Measurements from ENCODE around the gene YAP1. TPM values are rescaled to one million over a fixed set of nuclear protein-coding genes. Genes with fewer than 3 reads are reported as not detected.
A peak's percentile ranks its signal among the peaks of the same experiment; 100 is the strongest.
"Not testable (repeated sequence)": the region's sequence is repeated elsewhere in the genome, so short reads cannot be mapped to it uniquely, and the experiment has no call there.

The YAP1 gene
- polyA plus RNA-seq, 1 donor, result 74.3 TPM

- Histone ChIP-seq H3K4me3 (ENCODE audit: low read length) (no peak overlapping the region), H3K36me3 (ENCODE audit: control insufficient read depth, insufficient read depth, low read length) (no peaks in the 10 kb centered on the region), H3K4me1 (ENCODE audit: control insufficient read depth, insufficient read depth, low read length) (peaks cover 15% of the 10 kb centered on the region), H3K9me3 (ENCODE audit: control insufficient read depth, low read depth, low read length) (no peaks in the 10 kb centered on the region), H3K27me3 (ENCODE audit: control insufficient read depth, insufficient read depth, low read length) (no peaks in the 10 kb centered on the region), H3K27ac (ENCODE audit: low read length) (peak overlapping the region; percentile 55)
- WGBS (ENCODE audit: insufficient coverage, low lambda C conversion rate), result no CpG with 5 or more reads among the region's 5 CpGs
- DNase-seq, result no peak
These were observed 143.8 kb downstream of the YAP1 start for GRCh38 chr11:102254047-102254446.

- Histone ChIP-seq H3K4me1 (ENCODE audit: control insufficient read depth, insufficient read depth, low read length) (peaks cover 15% of the 10 kb centered on the region), H3K4me3 (ENCODE audit: low read length) (no peak overlapping the region), H3K27ac (ENCODE audit: low read length) (no peak overlapping the region), H3K36me3 (ENCODE audit: control insufficient read depth, insufficient read depth, low read length) (no peaks in the 10 kb centered on the region), H3K9me3 (ENCODE audit: control insufficient read depth, low read depth, low read length) (no peaks in the 10 kb centered on the region), H3K27me3 (ENCODE audit: control insufficient read depth, insufficient read depth, low read length) (no peaks in the 10 kb centered on the region)
- WGBS (ENCODE audit: insufficient coverage, low lambda C conversion rate), result 83% methylated on average over 2 of the region's 4 CpGs
- no peak for DNase-seq
These were observed 146.0 kb downstream of the YAP1 start for GRCh38 chr11:102256251-102256650.

GRCh38 chr11:102260241-102260640, 150.0 kb downstream of the YAP1 start:
- Histone ChIP-seq H3K9me3 (ENCODE audit: control insufficient read depth, low read depth, low read length) (no peaks in the 10 kb centered on the region), H3K4me1 (ENCODE audit: control insufficient read depth, insufficient read depth, low read length) (no peaks in the 10 kb centered on the region), H3K27me3 (ENCODE audit: control insufficient read depth, insufficient read depth, low read length) (no peaks in the 10 kb centered on the region), H3K36me3 (ENCODE audit: control insufficient read depth, insufficient read depth, low read length) (no peaks in the 10 kb centered on the region), H3K27ac (ENCODE audit: low read length) (no peak overlapping the region), H3K4me3 (ENCODE audit: low read length) (no peak overlapping the region)
- WGBS (ENCODE audit: insufficient coverage, low lambda C conversion rate), result 80% methylated on average over 1 of the region's 2 CpGs
- DNase-seq, result no peak

GRCh38 chr11:102263379-102264003, 153.2 kb downstream of the YAP1 start:
- no peaks in the 10 kb centered on the region for H3K27me3 ChIP-seq (ENCODE audit: control insufficient read depth, insufficient read depth, low read length)
- no peak for DNase-seq
- H3K36me3 ChIP-seq (ENCODE audit: control insufficient read depth, insufficient read depth, low read length), result no peaks in the 10 kb centered on the region
- H3K9me3 ChIP-seq (ENCODE audit: control insufficient read depth, low read depth, low read length), result no peaks in the 10 kb centered on the region
- no peak overlapping the region for H3K4me3 ChIP-seq (ENCODE audit: low read length)
- peaks cover 14% of the 10 kb centered on the region for H3K4me1 ChIP-seq (ENCODE audit: control insufficient read depth, insufficient read depth, low read length)
- H3K27ac ChIP-seq (ENCODE audit: low read length), result no peak overlapping the region
- WGBS (ENCODE audit: insufficient coverage, low lambda C conversion rate), result no CpG with 5 or more reads among the region's 3 CpGs

GRCh38 chr11:102264704-102265103, 154.5 kb downstream of the YAP1 start:
- not testable (repeated sequence) for H3K9me3 ChIP-seq (ENCODE audit: control insufficient read depth, low read depth, low read length); H3K27me3 ChIP-seq (ENCODE audit: control insufficient read depth, insufficient read depth, low read length); H3K4me3 ChIP-seq (ENCODE audit: low read length); DNase-seq; H3K27ac ChIP-seq (ENCODE audit: low read length); H3K36me3 ChIP-seq (ENCODE audit: control insufficient read depth, insufficient read depth, low read length)
- 80% methylated on average over 1 of the region's 5 CpGs for WGBS (ENCODE audit: insufficient coverage, low lambda C conversion rate)
- peaks cover 22% of the 10 kb centered on the region for H3K4me1 ChIP-seq (ENCODE audit: control insufficient read depth, insufficient read depth, low read length)

- no peaks in the 10 kb centered on the region for H3K36me3 ChIP-seq (ENCODE audit: control insufficient read depth, insufficient read depth, low read length)
These were observed 155.9 kb downstream of the YAP1 start for GRCh38 chr11:102266099-102266498.

GRCh38 chr11:102267609-102268008, 157.4 kb downstream of the YAP1 start:
- 50% methylated on average over 2 of the region's 5 CpGs for WGBS (ENCODE audit: insufficient coverage, low lambda C conversion rate)
- no peaks in the 10 kb centered on the region for H3K36me3 ChIP-seq (ENCODE audit: control insufficient read depth, insufficient read depth, low read length)
- peak overlapping the region; percentile 36 for H3K27ac ChIP-seq (ENCODE audit: low read length)
- DNase-seq, result peak in 1 of 2 donors; percentile 61
- H3K27me3 ChIP-seq (ENCODE audit: control insufficient read depth, insufficient read depth, low read length), result no peaks in the 10 kb centered on the region
- H3K4me3 ChIP-seq (ENCODE audit: low read length), result no peak overlapping the region
- H3K4me1 ChIP-seq (ENCODE audit: control insufficient read depth, insufficient read depth, low read length), result peaks cover 31% of the 10 kb centered on the region
- no peaks in the 10 kb centered on the region for H3K9me3 ChIP-seq (ENCODE audit: control insufficient read depth, low read depth, low read length)

More at GRCh38 chr11:102266099-102266498, 155.9 kb downstream of the YAP1 start:
- H3K9me3 ChIP-seq (ENCODE audit: control insufficient read depth, low read depth, low read length), result no peaks in the 10 kb centered on the region
- H3K27ac ChIP-seq (ENCODE audit: low read length), result no peak overlapping the region
- WGBS (ENCODE audit: insufficient coverage, low lambda C conversion rate), result 83% methylated on average over 1 of the region's 1 CpG
- H3K4me3 ChIP-seq (ENCODE audit: low read length), result no peak overlapping the region
- DNase-seq, result no peak
- H3K27me3 ChIP-seq (ENCODE audit: control insufficient read depth, insufficient read depth, low read length), result no peaks in the 10 kb centered on the region
- H3K4me1 ChIP-seq (ENCODE audit: control insufficient read depth, insufficient read depth, low read length), result peaks cover 22% of the 10 kb centered on the region

GRCh38 chr11:102268083-102268984, 158.1 kb downstream of the YAP1 start:
- WGBS (ENCODE audit: insufficient coverage, low lambda C conversion rate), result 100% methylated on average over 1 of the region's 39 CpGs
- H3K4me3 ChIP-seq (ENCODE audit: low read length), result peak overlapping the region; percentile 45
- DNase-seq, result peak; percentile 95

GRCh38 chr11:102268985-102269470, 158.8 kb downstream of the YAP1 start:
- Histone ChIP-seq H3K4me3 (ENCODE audit: low read length) (peak overlapping the region; percentile 45), H3K27ac (ENCODE audit: low read length) (peak overlapping the region; percentile 72)

More at GRCh38 chr11:102268083-102268984, 158.1 kb downstream of the YAP1 start:
- Histone ChIP-seq H3K9me3 (ENCODE audit: control insufficient read depth, low read depth, low read length) (no peaks in the 10 kb centered on the region), H3K4me1 (ENCODE audit: control insufficient read depth, insufficient read depth, low read length) (peaks cover 38% of the 10 kb centered on the region), H3K36me3 (ENCODE audit: control insufficient read depth, insufficient read depth, low read length) (no peaks in the 10 kb centered on the region), H3K27ac (ENCODE audit: low read length) (peak overlapping the region; percentile 72), H3K27me3 (ENCODE audit: control insufficient read depth, insufficient read depth, low read length) (no peaks in the 10 kb centered on the region)

GRCh38 chr11:102269927-102270326, 159.7 kb downstream of the YAP1 start:
- H3K4me1 ChIP-seq (ENCODE audit: control insufficient read depth, insufficient read depth, low read length), result peaks cover 42% of the 10 kb centered on the region
- no peaks in the 10 kb centered on the region for H3K36me3 ChIP-seq (ENCODE audit: control insufficient read depth, insufficient read depth, low read length)
- no peak overlapping the region for H3K4me3 ChIP-seq (ENCODE audit: low read length)
- DNase-seq, result no peak
- no peaks in the 10 kb centered on the region for H3K9me3 ChIP-seq (ENCODE audit: control insufficient read depth, low read depth, low read length)
- no peaks in the 10 kb centered on the region for H3K27me3 ChIP-seq (ENCODE audit: control insufficient read depth, insufficient read depth, low read length)
- H3K27ac ChIP-seq (ENCODE audit: low read length), result no peak overlapping the region
- WGBS (ENCODE audit: insufficient coverage, low lambda C conversion rate), result no CpG with 5 or more reads among the region's 2 CpGs

More at GRCh38 chr11:102268985-102269470, 158.8 kb downstream of the YAP1 start:
- H3K27me3 ChIP-seq (ENCODE audit: control insufficient read depth, insufficient read depth, low read length), result no peaks in the 10 kb centered on the region
- no peaks in the 10 kb centered on the region for H3K36me3 ChIP-seq (ENCODE audit: control insufficient read depth, insufficient read depth, low read length)
- H3K4me1 ChIP-seq (ENCODE audit: control insufficient read depth, insufficient read depth, low read length), result peaks cover 42% of the 10 kb centered on the region
- no peak for DNase-seq
- WGBS (ENCODE audit: insufficient coverage, low lambda C conversion rate), result 20% methylated on average over 1 of the region's 6 CpGs
- H3K9me3 ChIP-seq (ENCODE audit: control insufficient read depth, low read depth, low read length), result no peaks in the 10 kb centered on the region

All from large intestine (tissue), 3 donors.